NCI-H345 (cell line): ENCODE measurements around the gene SCP2.

ENCODE experiments used
- DNase-seq: peaks from one replicate; lab custom pipeline; 2025; lab: John Stamatoyannopoulos, UW

Gene SCP2

DNA sequence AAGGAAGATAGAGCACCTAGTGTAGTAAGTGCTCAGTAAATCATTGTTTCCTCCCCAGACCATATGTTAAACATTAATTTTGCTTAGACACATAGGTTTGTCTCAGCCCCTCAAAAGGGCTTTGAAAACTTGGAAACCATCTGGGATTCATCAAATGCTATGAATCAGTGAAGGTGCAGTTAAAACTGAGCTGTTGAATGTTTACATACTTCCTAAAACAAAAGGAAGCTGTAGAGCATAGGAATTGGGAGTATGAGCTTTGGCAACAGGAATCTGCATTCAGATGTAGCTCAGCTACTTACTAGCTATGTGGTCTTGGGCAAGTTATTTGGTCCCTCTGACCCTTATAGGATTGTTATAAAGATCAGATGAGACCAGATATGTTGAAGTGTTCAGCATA is 116.2 kb downstream of the SCP2 start:
- DNase-seq: no peak

DNA sequence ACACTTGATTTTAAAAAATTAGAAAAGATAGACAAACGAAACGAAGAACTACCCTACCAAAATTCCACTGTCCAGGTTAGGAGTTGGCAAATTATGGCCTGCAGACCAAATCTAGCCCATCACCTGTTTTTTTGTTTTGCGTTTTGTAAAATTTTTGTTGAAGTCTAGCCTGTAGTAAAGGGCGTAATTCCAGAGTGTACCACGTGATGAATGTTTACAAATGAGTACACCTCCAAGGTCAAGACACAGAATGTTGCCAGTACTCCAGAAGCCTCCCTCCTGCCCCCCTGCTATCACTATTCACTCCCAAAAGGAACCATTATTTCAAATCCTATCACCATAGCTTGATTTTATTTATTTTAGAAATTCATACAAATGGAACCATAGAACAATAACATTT is 117.8 kb downstream of the SCP2 start:
- DNase-seq: no peak

DNA sequence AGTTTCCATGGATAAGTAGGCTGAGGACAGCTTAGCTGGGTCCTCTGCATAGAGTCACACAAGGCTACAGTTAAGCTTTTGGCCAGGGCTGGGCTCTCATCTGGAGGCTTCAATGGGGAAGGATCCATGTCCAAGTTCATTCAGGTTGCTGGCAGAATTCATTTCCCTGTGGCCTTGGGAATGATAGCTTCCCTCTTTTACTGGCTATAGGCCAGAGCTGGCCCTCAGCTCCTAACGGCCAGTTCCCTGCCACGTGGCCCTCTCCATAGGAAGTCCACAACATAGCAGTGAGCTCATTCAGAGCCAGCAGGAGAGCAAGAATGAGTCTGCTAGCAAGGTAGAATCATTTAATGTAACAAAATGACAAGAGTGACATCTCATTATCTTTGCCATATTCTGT is 119.9 kb downstream of the SCP2 start:
- DNase-seq: no peak

DNA sequence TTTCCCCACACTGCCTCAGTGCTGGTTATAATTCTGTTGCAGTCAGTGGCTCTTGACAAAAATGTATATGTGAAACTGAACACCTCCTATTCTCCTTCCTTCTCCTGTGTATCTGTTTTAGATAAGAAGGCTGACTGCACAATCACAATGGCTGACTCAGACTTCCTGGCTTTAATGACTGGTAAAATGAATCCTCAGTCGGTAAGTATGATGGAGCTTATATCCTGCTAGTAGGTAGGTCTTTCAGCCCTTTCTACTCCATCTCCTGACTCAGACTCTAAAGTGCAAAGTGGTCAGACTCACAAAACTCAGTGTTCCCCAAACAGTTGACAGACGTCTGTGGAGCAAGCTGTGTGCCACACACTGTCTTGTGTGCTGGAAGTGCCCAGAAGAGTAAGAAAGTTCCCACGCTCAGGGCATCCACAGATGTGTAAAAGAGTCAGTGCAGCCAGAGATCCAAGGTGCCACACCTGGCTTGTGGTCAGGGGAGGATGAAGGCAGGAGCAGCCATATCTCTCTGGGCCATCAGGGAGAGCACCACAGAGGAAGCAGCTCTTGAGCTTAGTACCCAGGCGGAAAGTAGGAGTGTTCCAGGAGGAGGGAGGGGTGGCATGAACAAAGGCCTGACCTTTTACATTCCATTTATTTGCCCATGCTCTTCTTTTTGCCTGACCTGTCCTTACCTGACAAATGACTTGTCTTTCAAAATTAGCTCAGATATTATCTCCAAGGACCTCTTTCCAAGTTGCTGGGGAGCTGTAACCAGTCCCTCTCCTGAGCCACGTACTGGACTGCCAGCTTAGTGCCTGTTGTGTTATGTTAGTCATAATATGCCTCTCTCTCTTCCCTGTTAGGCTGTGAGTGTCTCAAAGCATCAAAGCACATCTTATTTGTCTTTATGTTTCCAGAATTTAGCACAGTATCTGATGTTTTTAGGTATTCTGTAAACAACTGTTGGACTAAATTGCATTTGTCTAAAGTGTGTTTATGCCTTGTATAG is 121.0 kb downstream of the SCP2 start:
- DNase-seq: no peak

DNA sequence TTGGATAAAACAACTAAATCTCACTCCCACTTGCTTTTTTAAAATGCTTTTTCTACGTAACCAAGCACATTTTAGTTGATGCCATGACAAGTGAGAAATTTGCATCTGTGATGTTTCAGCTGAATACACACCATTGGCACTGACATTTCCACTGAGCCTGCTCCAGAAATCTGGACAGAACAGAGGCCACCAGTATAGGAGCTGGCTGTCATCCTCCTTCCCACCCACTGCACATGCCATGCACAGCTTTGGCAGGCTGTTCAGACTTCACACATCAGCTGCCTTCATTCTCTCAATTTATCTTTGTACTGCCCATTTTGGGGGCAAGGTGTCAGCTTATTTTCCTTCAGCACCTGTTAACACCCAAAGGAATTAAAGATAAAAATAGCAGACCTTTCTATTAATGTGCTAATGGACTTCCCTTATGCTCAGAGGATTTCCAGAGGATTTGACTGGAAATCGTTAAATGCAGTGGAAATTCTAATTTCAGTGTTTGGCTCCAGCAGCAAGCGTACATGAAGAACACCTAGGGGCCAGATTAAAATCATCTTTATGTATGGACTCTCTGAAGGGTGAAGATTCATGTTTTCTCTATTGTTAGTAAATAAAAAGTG is 122.0 kb downstream of the SCP2 start:
- DNase-seq: no peak

DNA sequence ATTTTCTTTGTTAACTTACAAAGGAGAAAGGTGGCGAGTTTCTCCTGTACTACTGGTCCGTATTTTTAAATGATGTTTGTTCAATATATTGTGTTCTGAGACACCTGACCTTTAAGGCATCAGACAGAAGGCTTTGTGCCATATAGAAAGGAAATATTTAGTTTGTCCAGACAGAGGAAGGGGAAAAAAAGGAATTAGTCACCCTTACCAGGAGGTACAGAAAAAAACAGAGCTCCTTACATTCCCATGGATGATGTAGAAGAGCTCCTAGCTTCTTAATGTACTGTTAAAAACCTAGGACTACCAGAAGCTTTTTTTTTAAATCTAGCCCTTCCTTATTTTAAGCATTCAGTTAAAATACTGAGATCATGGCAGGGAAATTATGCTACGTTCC is 122.5 kb downstream of the SCP2 start:
- no peak for DNase-seq

DNA sequence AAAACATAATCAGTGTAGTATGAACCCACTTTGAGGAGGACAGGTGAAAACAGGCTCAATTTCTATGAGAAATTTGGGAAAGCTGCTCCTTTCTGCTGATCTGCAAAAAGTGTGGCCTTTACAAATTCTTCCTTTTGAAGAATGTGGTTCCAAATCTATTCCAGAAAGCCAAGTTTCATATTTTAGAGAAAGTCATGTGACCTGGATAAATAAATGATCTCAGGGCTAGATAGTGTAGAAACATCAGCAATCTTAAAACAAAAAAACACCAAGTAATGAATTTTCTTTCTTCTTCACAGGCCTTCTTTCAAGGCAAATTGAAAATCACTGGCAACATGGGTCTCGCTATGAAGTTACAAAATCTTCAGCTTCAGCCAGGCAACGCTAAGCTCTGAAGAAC is 123.2 kb downstream of the SCP2 start:
- DNase-seq: no peak

DNA sequence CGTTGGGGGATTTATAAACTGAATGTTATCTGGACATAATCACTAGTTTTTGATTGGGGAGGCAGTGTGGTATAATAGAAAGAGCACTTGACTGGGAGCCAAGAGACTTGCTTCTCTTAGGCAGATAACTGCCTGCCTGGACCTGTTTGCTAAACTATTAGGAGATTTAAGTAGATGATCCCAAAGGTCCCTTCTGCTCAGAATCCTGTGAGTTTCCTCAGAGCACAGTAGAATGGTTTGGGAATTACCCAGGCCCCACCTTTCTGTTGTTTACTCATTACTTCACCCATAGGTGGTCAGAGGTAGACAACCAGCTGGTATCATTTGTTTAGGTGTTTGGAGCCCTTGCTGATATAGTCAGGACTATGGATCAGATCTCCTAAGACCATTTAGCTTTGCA is 124.6 kb downstream of the SCP2 start:
- no peak for DNase-seq

DNA sequence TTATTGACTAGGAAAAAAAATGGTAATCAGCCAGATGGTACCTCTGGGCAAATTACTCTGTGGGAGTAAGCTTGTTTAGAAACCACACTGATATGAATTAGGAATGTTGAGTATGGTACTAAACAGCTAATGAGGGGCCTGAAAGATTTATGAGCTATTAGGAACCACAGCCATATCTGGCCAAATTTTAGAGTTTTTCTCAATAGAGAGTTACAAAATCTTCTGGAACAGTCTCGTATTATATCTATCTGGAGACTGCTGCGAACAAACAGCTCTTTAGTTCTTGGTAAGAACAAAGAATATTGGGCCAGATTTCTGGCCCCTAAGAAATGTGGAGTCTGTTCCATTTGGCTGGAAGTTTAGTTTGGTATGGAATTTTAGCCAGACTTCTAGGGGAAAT is 130.1 kb downstream of the SCP2 start:
- no peak for DNase-seq

DNA sequence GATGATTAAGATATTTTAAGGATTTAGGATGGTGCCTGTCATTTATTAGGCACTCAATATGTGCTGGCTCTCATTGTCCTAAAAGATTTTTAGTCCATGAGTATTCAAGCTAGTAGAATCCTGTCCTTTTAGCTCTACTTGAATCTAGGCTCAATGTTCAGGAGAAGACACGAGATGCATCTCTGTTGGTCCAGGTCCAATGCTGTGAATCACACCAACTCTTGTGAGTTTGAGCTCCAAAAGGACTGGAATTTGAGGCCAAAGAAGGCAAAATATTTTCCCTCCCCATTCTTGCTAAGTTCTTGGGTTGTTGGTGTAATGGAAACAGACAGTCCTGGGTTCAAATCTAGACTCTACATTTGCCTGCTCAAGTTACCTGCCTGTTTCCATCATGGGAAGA is 133.5 kb downstream of the SCP2 start:
- no peak for DNase-seq

DNA sequence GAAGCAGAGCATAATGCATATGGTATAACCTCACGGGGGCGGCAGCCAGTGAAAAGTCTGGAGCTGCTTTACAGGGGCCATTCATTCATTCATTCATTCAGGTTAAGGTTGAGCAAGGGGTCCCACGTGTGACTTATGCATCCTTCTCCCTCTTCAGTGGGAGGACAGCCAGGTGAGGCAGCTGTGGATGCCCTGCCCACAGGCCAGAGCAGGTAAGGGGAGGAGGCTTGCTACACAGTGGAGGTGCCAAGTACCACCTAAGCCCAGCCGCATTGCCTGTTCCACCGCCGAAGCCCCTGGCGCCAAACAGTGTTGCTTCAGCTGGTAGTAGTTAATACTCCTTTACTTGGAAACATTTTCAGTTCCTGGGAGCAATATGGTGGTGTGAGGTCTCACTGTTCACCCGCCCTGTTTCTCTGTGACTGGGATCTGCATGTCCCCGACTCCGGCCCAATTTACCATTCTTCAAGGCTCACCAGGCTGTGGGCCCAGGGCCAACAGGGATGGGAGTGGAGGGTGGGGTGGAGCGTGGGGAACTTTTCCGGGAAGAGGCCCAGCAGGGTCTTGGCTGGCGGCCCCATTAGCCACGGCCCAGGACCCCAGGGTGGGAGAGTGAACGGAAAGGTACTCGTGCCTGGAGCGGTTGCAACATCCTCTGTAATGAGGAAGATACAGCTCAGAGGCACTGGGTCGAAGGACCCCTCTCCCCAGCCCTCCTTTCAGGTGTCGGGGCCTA is 134.2 kb downstream of the SCP2 start:
- DNase-seq: no peak

DNA sequence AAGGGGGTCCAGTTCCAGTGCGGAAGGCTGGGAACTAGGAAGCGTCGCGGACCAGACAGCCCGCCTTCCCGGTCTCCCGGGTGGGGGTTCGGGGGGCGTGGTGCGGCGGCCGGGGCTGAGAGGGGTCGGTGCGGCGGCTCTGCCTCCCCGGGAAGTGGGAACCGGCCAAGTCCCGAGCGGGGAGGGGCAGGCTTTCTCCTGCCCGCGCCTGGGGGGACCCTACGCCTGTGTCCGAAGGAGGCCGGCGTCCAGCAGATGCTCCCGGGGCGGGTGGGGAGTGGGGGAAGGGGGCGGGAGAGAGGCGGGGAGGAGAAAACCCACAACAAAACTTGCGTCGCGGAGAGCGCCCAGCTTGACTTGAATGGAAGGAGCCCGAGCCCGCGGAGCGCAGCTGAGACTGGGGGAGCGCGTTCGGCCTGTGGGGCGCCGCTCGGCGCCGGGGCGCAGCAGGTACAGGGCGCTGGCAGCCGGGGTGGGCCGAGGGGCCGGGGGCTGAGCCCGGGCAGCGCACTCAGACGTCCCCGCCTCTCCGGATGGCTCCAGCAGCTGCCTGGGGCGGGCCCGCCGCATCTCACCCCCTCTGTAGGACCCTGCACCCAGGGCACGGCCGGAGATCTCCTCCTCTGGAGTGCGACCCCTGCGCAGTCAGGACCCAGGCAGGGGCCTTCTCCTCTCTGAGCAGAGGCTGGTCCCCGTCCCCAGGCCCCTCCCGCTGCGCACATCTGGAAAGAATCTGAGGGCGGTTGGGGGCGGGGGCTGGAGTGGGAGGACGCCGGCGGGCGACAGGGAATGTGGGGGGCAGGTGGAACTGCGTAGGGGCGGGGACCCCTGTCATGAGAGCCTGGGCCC is 135.0 kb downstream of the SCP2 start, which contains the start of gene PODN:
PODN (plus strand) TSS at position 355 of the 849 bp plus-strand sequence. CDS start 7,643 bp downstream, outside the sequence.
- DNase-seq: no peak

DNA sequence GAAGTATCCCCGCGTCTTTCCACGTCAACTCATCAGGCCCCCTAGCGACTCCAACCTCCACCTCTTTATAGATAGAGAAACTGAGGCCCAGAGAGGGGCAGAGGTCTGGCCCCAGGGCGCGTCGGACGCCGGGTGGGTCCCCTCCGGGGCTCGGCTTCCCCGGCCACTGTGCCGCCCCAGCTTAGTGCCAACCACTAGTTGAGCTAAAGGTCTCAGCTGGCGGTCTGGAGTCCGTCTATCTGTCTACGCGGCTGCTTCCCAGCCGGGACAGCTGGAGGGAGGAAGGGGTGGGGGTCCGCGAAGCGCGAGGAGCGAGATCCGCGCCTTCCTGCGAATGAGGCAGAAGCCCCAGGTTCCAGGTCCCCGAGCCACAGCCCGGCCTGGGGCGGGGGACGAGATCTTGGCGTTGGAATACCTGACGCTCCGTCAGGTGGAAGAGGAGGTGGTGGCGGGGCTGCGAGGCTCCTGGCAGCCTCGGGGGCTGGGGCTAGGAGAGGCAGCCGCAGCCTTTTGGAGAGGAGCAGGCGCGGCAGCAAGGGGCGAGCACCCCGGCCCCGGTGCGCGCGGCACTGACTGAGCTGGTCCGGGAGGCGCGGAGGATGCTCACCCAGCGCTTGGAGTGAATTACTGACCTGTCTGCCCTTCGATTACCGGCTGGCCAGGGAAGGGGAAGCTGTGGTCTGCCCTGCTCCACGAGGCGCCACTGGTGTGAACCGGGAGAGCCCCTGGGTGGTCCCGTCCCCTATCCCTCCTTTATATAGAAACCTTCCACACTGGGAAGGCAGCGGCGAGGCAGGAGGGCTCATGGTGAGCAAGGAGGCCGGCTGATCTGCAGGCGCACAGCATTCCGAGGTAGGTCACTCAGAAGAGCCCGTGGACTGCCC is 135.9 kb downstream of the SCP2 start:
- DNase-seq: no peak

DNA sequence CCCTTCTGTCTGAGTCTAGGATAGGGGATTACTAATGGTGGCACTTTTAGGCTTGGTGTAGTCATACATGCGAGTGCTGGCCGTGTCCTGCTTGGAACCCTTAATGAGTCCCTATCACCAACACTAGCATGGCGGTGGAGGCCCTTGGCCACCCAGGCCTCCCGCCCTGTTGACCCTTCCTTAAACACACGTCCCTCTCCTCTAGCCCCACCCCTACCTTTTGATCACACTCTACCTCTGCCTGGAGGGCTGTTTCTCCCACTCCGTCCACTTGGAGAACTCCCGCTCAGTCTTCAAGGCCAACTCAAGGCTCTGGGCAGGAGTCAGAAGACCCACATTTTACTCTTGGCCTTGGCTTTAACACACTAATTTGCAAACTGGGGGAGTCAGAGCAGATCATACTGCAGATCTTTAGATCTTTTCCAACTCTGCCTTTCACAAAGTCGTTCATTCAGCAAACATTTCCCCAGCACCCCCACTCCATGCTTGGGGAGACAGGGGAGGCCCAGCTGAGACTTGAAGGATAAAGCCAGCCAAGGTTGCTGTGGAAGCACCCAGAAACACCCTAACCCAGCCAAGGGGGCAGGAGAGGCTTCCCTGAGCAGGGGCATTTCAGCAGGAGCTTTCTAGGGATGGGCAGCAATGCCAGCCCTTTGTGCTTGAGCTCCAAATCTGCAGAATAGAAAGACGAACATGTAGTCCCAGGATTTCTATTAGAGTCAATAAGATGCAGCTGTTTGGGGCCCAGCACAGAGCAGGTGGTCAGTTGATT is 136.9 kb downstream of the SCP2 start:
- no peak for DNase-seq

DNA sequence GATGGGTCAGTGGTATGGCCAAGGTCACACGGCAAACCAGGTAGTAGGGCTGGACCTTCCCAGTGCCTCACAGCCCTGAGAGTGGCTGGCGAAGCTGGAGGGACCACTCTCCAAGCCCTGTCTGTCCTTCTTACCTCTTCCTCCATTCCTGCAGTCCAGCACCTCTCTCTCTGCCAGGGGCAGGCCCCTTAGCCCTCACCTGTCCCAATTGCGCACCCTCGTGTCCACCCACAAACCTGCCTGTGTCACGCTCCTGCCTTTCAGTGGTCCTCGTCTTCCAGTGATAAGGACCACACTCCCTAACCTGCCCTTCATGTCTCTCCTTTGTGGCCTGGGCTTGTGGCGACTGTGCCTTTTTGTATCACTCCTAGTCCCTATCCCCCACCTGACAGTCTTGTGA is 138.3 kb downstream of the SCP2 start:
- DNase-seq: no peak

DNA sequence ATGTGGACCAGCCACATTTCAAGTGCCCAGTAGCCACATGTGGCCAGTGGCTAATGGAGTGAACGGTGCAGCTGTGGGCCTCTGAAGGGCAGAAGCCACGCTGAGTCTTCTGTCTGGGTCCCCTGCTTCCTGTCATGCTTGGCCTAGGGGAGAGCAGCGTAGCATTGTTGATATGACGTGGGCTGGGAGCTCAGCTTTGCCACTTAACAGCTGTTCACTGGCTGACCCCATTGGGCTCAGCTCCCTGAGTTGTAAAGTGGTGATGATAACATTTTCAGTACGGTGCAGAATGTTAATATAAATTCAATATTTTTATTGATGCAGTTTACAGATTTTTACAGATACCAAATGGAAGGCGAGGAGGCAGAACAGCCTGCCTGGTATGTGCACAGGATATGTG is 139.4 kb downstream of the SCP2 start:
- DNase-seq: no peak

DNA sequence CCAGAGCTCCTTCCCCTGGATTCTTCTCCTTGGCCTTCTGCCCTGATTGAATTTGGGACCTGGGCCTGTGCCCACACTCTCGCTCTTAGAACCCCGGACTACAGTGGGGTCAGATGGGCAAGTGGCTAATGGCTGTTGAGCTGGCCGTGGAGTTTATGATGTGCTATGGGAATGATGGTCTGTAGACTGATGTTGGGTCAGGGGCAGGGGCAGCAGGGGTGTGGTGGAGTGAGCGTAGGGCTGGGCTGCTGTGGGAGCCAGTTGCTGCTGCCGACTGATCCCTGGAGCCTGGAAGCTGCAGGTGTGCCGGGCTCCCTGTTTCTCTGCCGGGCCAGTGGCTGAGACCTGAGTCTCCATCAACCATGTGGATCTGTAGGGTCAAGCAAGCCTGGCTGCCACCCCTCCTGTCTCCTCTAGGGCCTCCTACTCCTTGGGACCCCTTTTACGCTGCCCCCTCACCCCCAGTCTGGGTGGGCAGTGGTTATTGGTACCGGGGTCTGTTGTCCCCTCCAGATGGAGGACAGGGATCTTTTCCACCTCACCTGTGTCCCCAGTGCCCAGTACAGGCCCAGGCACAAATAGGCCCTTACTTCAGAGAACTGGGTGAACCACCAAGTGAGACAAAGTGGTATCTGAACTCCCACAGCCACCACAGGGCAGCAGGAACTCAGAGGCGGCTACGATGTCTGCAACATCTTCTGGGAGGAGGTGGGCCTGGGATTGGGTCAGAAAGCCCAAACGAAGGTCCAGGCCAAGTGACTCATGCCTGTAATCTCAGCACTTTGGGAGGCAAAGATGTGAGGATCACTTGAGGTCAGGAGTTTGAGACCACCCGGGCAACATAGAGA is 140.0 kb downstream of the SCP2 start:
- DNase-seq: no peak

DNA sequence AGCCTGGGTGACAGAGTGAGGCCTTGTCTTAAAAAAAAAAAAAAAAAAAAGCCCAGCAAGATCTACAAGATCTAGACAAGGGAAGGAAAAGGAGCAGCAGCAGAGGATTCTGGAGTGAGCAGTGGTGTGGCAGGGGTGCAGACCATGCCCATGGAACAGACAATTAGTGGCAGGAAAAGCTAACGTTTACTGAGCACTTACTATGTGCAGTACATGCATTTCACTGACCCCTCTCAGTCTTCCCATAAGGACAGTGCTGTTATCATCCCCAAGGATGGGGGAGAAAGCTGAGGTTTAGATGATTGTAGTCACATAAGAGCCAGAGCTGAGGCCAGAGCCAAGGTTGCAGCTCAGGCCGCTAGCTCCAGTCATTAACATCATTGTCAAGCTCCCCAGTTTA is 140.8 kb downstream of the SCP2 start:
- DNase-seq: no peak
